IMR-90 (cell line): ENCODE results near the gene CELSR1. TPM values are rescaled to one million over a fixed set of nuclear protein-coding genes. Genes with fewer than 3 reads are reported as not detected.

Source experiments
- ATAC-seq: fragments of 200-7000 bp; cut with Tn5 transposase; 2 replicates; pipeline ENCODE4 v1.9.1; 2020; ENCODE audit warnings: low read depth, mild to moderate bottlenecking, moderate library complexity
- BruUV-seq: library from RNA; stranded (reverse); fragments of 400-500 nt; replicated peaks from 2 replicates; lab custom pipeline; 2021; lab: Mats Ljungman, UMichigan
- CTCF ChIA-PET: fragments of 300-600 bp; formaldehyde crosslinking; extraction: SDS; loops from one replicate; lab custom pipeline; 2021; ENCODE audit warnings: antibody characterized with exemption; lab: Yijun Ruan, JAX
- POLR2A ChIA-PET: fragments of 300-600 bp; sonication (Branson Sonifier 250); formaldehyde crosslinking; loops from one replicate; lab custom pipeline; 2022; ENCODE audit warnings: antibody characterized with exemption; ENCODE audit not compliant: unreplicated experiment; lab: Charles Lee
- DNase-seq: peaks from one replicate; pipeline ENCODE4 v3.0.0; 2013
- H2AFZ ChIP-seq: replicated peaks from 2 replicates; pipeline ENCODE3; 2013; ENCODE audit warnings: low read length, mild to moderate bottlenecking; ENCODE audit not compliant: poor library complexity
- H2AK5ac ChIP-seq: 2 replicates; pipeline ENCODE4 v1.6.1; 2013; ENCODE audit warnings: low read depth, low read length, inconsistent platforms
- H2AK9ac ChIP-seq: replicated peaks from 2 replicates; pipeline ENCODE3; 2013; ENCODE audit warnings: mild to moderate bottlenecking, low read depth, low read length, moderate library complexity; ENCODE audit not compliant: poor library complexity
- H2BK120ac ChIP-seq: 2 replicates; pipeline ENCODE4 v1.6.1; 2013; ENCODE audit warnings: low read depth, low read length, inconsistent platforms
- H2BK15ac ChIP-seq: 3 replicates; pipeline ENCODE4 v1.6.1; 2013; ENCODE audit warnings: low read depth, low read length, inconsistent platforms
- H2BK20ac ChIP-seq: 2 replicates; pipeline ENCODE4 v1.6.1; 2013; ENCODE audit warnings: low read depth, mild to moderate bottlenecking, inconsistent platforms, low read length, moderate library complexity
- H2BK5ac ChIP-seq: 2 replicates; pipeline ENCODE4 v1.6.1; 2013; ENCODE audit warnings: mild to moderate bottlenecking, low read depth, low read length, inconsistent platforms; ENCODE audit not compliant: poor library complexity, severe bottlenecking
- H3K14ac ChIP-seq: replicated peaks from 2 replicates; pipeline ENCODE4 v1.6.1; 2013; ENCODE audit warnings: low read depth, low read length, inconsistent platforms
- H3K18ac ChIP-seq: 2 replicates; pipeline ENCODE4 v1.6.1; 2013; ENCODE audit warnings: low read depth, low read length, control low read depth
- H3K23ac ChIP-seq: 2 replicates; pipeline ENCODE4 v1.6.1; 2013; ENCODE audit warnings: low read depth, low read length, inconsistent platforms
- H3K27ac ChIP-seq: 2 replicates; pipeline ENCODE4 v1.5.1; 2013; ENCODE audit warnings: mild to moderate bottlenecking, control low read depth, low read length; ENCODE audit not compliant: insufficient read depth
- H3K27me3 ChIP-seq: 2 replicates; pipeline ENCODE4 v1.6.1; 2013; ENCODE audit warnings: low read length; ENCODE audit not compliant: control insufficient read depth, insufficient read depth
- H3K36me3 ChIP-seq: 2 replicates; pipeline ENCODE4 v1.6.1; 2013; ENCODE audit warnings: low read length, mixed read lengths; ENCODE audit not compliant: control insufficient read depth, insufficient read depth
- H3K4ac ChIP-seq: 2 replicates; pipeline ENCODE4 v1.6.1; 2013; ENCODE audit warnings: low read depth, low read length, inconsistent platforms
- H3K4me1 ChIP-seq: 2 replicates; pipeline ENCODE4 v1.6.1; 2013; ENCODE audit warnings: low read length, mixed read lengths; ENCODE audit not compliant: control insufficient read depth, insufficient read depth
- H3K4me2 ChIP-seq: 2 replicates; pipeline ENCODE4 v1.6.1; 2013; ENCODE audit warnings: low read depth, mild to moderate bottlenecking, control low read depth, low read length, moderate library complexity
- H3K4me3 ChIP-seq: 2 replicates; pipeline ENCODE4 v1.5.1; 2013; ENCODE audit warnings: low read depth, mild to moderate bottlenecking, control low read depth, low read length, moderate library complexity; ENCODE audit not compliant: insufficient read depth
- H3K56ac ChIP-seq: 2 replicates; pipeline ENCODE4 v1.6.1; 2013; ENCODE audit warnings: low read length, inconsistent platforms; ENCODE audit not compliant: insufficient read depth; ENCODE audit errors: extremely low read depth
- H3K79me1 ChIP-seq, 2 experiments: 2 replicates each; pipeline ENCODE4 v1.6.1; 2013; ENCODE audit warnings: low read length in 2 of 2, inconsistent platforms in 1 of 2, low read depth in 1 of 2
- H3K9ac ChIP-seq: 2 replicates; pipeline ENCODE4 v1.6.1; 2013; ENCODE audit warnings: low read depth, low read length, control low read depth
- H3K9me1 ChIP-seq: 2 replicates; pipeline ENCODE4 v1.6.1; 2013; ENCODE audit warnings: low read length, inconsistent platforms; ENCODE audit not compliant: insufficient read depth
- H3K9me3 ChIP-seq: 2 replicates; pipeline ENCODE4 v1.6.1; 2013; ENCODE audit warnings: low read length; ENCODE audit not compliant: control insufficient read depth, insufficient read depth
- H4K20me1 ChIP-seq: 2 replicates; pipeline ENCODE4 v1.6.1; 2013; ENCODE audit warnings: low read length, inconsistent platforms; ENCODE audit not compliant: insufficient read depth
- H4K5ac ChIP-seq: 2 replicates; pipeline ENCODE4 v1.6.1; 2013; ENCODE audit warnings: mild to moderate bottlenecking, low read depth, low read length, control low read depth
- H4K8ac ChIP-seq, 2 experiments: 2 replicates each; pipeline ENCODE4 v1.6.1; 2013; ENCODE audit warnings: low read depth in 2 of 2, low read length in 2 of 2, control low read depth in 1 of 2, inconsistent platforms in 1 of 2
- H4K91ac ChIP-seq: 2 replicates; pipeline ENCODE4 v1.6.1; 2013; ENCODE audit warnings: low read depth, low read length, inconsistent platforms; ENCODE audit not compliant: insufficient read depth
- FOS ChIP-seq: fragments of 150-350 bp; IDR thresholded peaks from 2 replicates; pipeline ENCODE4 v1.6.1; 2016; ENCODE audit warnings: low read depth, low read length
- RCOR1 ChIP-seq: IDR thresholded peaks from 2 replicates; pipeline ENCODE4 v1.6.1; 2012; ENCODE audit warnings: mild to moderate bottlenecking, low read length, improper control_type of control experiment; ENCODE audit not compliant: insufficient replicate concordance
- WGBS, 2 experiments: methylation state at CpG; one replicate each; pipeline versions ENCODE4 v1.1.5 to v1.1.7; 2013; ENCODE audit warnings: missing lambda C conversion rate in 2 of 2; ENCODE audit not compliant: insufficient read length in 1 of 2; ENCODE audit errors: extremely low coverage in 2 of 2; 5-methylcytosine and 5-hydroxymethylcytosine counted together
- dilution Hi-C: fragments of 300-500 bp; cut with HindIII; formaldehyde crosslinking; loops from one replicate; pipeline ENCODE4 v1.14.3; 2018; ENCODE audit warnings: low sequenced_read_pairs; ENCODE audit not compliant: unreplicated experiment
- in situ Hi-C: fragments of 300-500 bp; cut with MboI; formaldehyde crosslinking; loops from 3 replicates; pipeline ENCODE4 v1.14.3; 2019; ENCODE audit warnings: low sequenced_read_pairs, inconsistent platforms, mixed read lengths
- intact Hi-C: fragments of 100-400 bp; cut with micrococcal nuclease; formaldehyde crosslinking; loops from 2 replicates; pipeline ENCODE4 v1.10.0; 2022
- polyA plus RNA-seq, 3 experiments: library from polyadenylated mRNA; depleted of rRNA; stranded (reverse); fragments of >200 nt; gene quantifications; 2 replicates each; pipeline ENCODE4 v1.2.3, GENCODE V29; 2012; ENCODE audit warnings: low replicate concordance in 1 of 3
- total RNA-seq: library from RNA; depleted of rRNA; stranded (reverse); fragments of >200 nt; gene quantifications from 2 replicates; pipeline ENCODE4 v1.2.3, GENCODE V29; 2012

The CELSR1 gene
- total and polyA plus RNA-seq, 2 of the 4 experiments (the other 2 are of a cell fraction): 0.36 to 0.82 TPM

DNA sequence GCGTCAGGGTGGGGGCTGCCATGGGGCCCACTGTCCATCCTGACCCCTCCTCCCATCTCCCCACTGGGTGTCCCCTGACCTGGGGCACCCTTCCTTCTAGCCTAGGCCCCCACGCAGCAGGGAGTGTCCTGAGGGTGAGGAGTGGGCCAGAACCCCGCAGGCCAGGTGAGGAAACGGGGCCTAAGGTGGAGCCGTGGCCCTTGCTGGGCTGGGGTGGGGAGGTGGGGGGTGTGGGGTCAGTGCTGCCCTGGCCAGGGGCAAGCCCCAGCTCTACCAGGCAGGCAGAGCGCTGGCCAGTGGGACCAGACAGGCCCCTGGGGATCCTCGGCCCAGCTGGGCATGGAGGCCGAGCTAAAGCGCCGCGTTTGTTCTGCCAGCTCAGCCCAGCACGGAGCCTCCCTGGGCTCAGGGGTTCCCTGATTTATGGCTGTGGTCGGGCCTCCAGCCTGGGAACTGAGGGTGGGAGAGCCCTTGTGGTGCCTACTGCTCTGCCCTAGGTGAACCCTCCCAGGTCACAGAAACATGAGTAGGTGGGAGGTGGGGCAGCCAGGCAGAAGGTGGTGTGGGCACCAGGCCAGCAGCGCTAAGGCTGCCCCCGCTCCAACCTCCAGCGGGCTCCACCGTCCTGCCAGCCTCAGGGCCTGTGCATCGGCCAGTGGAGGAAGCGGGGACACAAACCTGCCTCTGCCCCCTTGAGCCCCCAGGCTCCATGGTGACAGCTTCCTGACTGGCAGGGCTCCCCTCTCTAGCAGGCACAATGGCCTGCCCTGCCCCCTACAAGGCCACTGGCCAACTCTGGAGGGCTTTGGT, 179.5 kb downstream of the CELSR1 start:
- POLR2A ChIA-PET: no interaction called here
- TF ChIP-seq FOS: no peak
- no peak for TF ChIP-seq RCOR1
- no peak overlapping the region for H2BK15ac ChIP-seq
- 96% methylated on average over 6 of the region's 19 CpGs; no CpG with 5 or more reads in 1 of the 2 experiments for WGBS, 2 experiments
- H2AK5ac ChIP-seq: no peak overlapping the region
- intact Hi-C loops: no loop called here
- no peak for DNase-seq
- H2AFZ ChIP-seq: no peak overlapping the region
- no peaks in the 10 kb centered on the region for H3K4me1 ChIP-seq
- no peaks in the 10 kb centered on the region for H3K9me3 ChIP-seq
- no peak overlapping the region for H3K27ac ChIP-seq
- H3K79me1 ChIP-seq: no peaks in the 10 kb centered on the region; a peak in 2 of 4 replicates
- H4K20me1 ChIP-seq: peaks cover 23% of the 10 kb centered on the region
- H4K5ac ChIP-seq: no peak overlapping the region
- no peak overlapping the region for H2BK20ac ChIP-seq
- CTCF ChIA-PET: no interaction called here
- no peak overlapping the region for H3K4me3 ChIP-seq
- H4K8ac ChIP-seq: no peak overlapping the region
- H2BK5ac ChIP-seq: no peak overlapping the region
- dilution Hi-C loops: no loop called here
- H2AK9ac ChIP-seq: no peak overlapping the region
- peaks cover 37% of the 10 kb centered on the region for H3K36me3 ChIP-seq
- in situ Hi-C loops: no loop called here
- H3K4ac ChIP-seq: no peak overlapping the region
- BruUV-seq: no TSS peak
- no peaks in the 10 kb centered on the region for H3K9me1 ChIP-seq
- no peak overlapping the region for H3K56ac ChIP-seq
- ATAC-seq: no peak
- H3K4me2 ChIP-seq: no peak overlapping the region
- H2BK120ac ChIP-seq: no peak overlapping the region
- H3K23ac ChIP-seq: no peak overlapping the region
- H4K91ac ChIP-seq: no peak overlapping the region
- H3K18ac ChIP-seq: no peak overlapping the region
- no peak overlapping the region for H3K9ac ChIP-seq
- 0 out of 2 replicates have a peak, but pooled peaks cover 2% of the 10 kb centered on the region for H3K27me3 ChIP-seq
- no peak overlapping the region for H3K14ac ChIP-seq
